GM12801 (cell line): ENCODE data around the gene GRIA1.

ENCODE experiments used
- TF ChIP-seq, protein P1 (sequence below): IDR thresholded peaks from one replicate; pipeline ENCODE4 v1.5.1; 2011; ENCODE audit warnings: control low read depth; ENCODE audit not compliant: insufficient read length; ENCODE audit errors: extremely low read depth

GRIA1 gene

GRCh38 chr5:153794327-153794726 lies 303.9 kb downstream of the GRIA1 start:
- TF ChIP-seq, protein P1, sequence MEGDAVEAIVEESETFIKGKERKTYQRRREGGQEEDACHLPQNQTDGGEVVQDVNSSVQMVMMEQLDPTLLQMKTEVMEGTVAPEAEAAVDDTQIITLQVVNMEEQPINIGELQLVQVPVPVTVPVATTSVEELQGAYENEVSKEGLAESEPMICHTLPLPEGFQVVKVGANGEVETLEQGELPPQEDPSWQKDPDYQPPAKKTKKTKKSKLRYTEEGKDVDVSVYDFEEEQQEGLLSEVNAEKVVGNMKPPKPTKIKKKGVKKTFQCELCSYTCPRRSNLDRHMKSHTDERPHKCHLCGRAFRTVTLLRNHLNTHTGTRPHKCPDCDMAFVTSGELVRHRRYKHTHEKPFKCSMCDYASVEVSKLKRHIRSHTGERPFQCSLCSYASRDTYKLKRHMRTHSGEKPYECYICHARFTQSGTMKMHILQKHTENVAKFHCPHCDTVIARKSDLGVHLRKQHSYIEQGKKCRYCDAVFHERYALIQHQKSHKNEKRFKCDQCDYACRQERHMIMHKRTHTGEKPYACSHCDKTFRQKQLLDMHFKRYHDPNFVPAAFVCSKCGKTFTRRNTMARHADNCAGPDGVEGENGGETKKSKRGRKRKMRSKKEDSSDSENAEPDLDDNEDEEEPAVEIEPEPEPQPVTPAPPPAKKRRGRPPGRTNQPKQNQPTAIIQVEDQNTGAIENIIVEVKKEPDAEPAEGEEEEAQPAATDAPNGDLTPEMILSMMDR = no peak

- TF ChIP-seq, protein P1 = no peak
Measured at GRCh38 chr5:153796527-153796926, 306.1 kb downstream of the GRIA1 start.

GRCh38 chr5:153797484-153797883 lies 307.0 kb downstream of the GRIA1 start:
- TF ChIP-seq, protein P1 = no peak

DNA sequence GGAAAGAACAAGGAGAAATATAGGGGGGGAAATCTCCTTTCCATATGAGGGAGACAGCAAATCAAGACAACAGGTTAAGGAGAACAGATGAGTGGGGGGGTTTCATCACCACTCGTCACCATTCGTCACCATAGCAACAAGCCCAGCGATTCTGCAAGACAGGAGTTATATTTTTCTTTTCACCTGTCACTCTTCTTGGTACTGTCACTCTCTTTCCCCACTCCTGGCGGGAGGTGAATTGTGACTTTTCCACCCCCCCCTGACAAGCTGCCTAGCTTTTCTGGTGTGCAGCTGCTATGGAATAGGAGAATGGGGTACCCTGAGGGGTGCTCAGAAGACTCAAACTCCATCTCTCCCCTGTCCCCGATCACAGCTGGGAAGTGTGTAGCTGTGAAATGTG lies 308.4 kb downstream of the GRIA1 start:
- TF ChIP-seq, protein P1 = no peak

DNA sequence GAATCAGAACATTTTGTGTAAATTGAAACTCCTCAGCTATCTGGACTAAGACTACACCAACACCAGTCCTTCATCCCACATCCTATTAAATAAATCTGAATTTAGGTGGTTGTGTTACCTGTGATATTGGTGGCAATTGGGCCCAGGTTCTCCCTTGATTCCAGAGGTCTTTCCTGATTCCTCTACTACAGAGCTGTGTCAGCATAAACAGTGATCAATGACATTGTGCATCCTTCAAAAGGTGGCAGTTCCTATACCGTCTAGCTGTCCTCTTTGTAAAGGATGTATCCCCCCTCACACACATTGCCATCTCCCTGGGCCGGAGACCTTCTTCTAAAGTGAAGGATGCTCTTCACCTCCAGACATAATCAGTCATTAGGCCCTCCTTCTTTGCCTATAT lies 309.0 kb downstream of the GRIA1 start:
- TF ChIP-seq, protein P1 = no peak

GRCh38 chr5:153802050-153802821 lies 311.8 kb downstream of the GRIA1 start:
- TF ChIP-seq, protein P1 = no peak

DNA sequence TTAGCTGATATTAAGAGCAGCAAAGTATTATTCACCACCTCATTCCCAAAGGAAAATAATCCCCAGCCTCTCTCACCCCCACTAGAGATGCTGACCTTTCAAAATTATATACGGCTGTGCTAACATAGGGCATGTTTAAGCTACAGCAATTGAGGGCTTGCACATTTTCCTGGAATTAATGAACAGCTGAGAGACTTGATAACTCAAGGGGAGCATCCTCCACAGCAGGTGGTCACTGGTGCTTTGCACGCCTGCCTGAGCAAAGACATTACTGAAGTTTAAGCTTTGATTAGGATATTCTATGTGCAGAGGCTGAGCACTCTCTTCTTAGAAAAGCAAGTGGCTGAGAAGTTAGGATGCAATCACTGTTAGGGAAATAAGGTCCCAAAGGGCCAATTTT lies 317.3 kb downstream of the GRIA1 start:
- TF ChIP-seq, protein P1 = no peak
